HG02885 (cell line): ENCODE results near the gene ARHGEF40.

Experiments used
- ATAC-seq: cut with Tn5 transposase; IDR thresholded peaks from one replicate; pipeline ENCODE4 v1.9.1; 2021; ENCODE audit warnings: mild to moderate bottlenecking; ENCODE audit not compliant: unreplicated experiment, poor library complexity

The ARHGEF40 gene

DNA sequence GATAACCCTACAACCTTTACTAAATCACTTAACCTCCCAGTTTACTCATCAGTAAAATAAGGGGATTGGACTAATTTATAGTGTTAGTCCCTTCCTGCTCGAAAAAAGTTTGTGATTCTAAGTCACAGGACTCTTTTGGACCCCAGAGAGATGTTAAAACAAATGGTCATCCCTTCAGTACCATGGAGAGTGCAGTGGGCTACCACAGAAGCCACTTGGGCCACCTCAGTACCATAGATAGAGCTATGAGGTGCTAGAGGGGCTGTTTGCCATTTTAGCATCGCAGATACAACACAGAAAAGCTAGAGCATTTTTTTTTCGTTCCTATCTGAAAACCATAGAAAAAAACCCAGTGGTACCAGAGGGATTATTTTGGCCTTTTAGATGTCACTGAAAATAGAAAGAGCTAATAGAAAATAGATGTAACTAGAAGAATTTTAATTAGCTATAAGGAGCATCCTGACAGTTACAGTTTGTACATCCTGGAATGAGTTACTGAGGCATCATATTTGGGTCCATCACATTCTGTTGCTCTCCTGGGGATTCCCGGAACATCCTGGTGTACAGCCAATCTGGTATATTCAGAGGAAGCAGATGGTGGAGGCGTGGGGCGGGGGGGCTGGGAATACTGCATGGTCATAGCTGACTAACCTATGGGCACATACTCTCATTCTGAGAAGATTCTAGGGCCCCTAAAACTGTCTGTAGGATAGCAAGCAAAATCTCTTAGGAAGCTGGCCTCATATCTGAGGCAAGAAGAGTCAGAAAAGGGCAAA is 25.5 kb downstream of the ARHGEF40 start:
- no peak for ATAC-seq

DNA sequence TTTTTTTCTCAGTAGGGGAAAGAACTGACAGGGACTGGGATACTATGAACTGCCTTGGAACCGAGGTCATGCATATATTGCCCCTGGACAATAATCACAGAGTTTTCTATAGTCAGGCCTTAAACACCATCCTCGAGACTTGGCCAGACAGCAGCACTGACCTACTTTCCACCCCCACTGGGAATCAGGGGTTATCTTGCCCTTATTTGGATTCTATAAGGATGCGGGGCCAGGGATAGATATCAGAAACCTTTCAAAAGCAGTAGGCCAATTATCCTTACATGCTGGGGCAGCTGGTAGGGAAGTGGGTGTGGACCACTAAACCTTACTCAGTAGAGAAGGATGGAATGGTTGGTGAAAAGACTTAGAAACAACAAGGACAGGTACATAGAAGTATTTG is 26.3 kb downstream of the ARHGEF40 start:
- ATAC-seq, result no peak

GRCh38 chr14:21096978-21097635 is 27.0 kb downstream of the ARHGEF40 start:
- ATAC-seq, result no peak

- ATAC-seq, result no peak
Measured at GRCh38 chr14:21097636-21098075, 27.6 kb downstream of the ARHGEF40 start.

- ATAC-seq, result peak; percentile 33
Measured at GRCh38 chr14:21098076-21098891, 28.2 kb downstream of the ARHGEF40 start, which contains the start of gene ZNF219. TSS of gene ZNF219 (minus strand) at chr14:21098655. CDS start at chr14:21093591, 5,064 bp downstream.

DNA sequence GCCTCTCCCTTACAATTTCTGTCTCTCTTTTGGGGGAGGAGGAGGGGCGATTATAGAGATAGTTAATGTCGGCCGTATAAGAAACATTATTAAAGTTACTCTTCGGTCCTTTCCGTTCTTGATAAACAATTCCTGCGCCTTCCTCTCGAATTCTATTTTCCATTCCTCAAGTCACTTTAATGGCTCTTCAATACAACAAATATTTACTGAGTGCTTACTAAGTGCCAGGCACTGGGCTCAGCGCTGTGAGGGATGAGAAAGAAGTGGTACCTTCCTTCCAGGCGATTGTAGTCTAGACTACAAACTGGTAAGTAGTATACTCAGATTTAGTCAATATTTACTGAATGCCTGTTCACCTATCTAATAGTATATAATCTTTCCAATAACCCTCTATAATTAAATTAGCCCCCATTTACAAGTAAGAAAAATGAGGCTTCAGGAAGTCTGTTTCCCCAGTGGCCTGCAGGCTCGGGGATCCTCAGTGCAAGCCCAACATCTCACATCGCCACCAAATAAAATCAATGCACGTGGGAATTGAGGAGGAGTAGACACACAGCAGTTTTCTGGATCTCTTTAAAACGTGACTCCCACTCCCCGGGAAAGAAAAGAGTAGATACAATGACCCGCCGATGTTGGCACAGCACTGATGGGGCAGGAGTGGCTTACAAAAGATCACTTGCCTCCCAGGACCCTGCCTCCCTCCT is 28.9 kb downstream of the ARHGEF40 start:
- no peak for ATAC-seq

DNA sequence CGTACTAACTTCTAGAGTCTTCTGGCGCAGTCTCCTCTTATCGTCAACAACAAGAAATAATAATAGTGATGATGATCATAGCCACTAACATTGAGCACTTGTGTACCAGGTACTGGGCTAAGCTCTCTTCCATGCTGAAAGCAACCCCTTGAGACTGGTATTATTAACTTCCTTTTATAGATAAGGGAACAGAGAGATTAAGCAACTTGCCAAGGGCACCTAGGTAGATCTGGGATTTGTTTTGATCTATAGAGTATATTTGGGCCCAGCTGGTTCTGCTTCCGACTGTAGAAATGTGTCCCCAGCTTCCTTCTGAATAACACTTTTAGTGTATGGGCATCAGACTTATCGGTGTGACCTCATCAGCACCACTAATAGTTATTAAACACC is 29.5 kb downstream of the ARHGEF40 start:
- ATAC-seq, result no peak

GRCh38 chr14:21100931-21101330 is 30.8 kb downstream of the ARHGEF40 start, which contains the start of gene TMEM253:
TSS of gene TMEM253 (plus strand) at chr14:21101066. CDS start at chr14:21101344, 278 bp downstream.
- no peak for ATAC-seq

GRCh38 chr14:21101802-21102413 is 31.8 kb downstream of the ARHGEF40 start:
- no peak for ATAC-seq

GRCh38 chr14:21102521-21103410 is 32.7 kb downstream of the ARHGEF40 start:
- ATAC-seq, result no peak

- ATAC-seq, result no peak
Measured at GRCh38 chr14:21103411-21103709, 33.3 kb downstream of the ARHGEF40 start.

DNA sequence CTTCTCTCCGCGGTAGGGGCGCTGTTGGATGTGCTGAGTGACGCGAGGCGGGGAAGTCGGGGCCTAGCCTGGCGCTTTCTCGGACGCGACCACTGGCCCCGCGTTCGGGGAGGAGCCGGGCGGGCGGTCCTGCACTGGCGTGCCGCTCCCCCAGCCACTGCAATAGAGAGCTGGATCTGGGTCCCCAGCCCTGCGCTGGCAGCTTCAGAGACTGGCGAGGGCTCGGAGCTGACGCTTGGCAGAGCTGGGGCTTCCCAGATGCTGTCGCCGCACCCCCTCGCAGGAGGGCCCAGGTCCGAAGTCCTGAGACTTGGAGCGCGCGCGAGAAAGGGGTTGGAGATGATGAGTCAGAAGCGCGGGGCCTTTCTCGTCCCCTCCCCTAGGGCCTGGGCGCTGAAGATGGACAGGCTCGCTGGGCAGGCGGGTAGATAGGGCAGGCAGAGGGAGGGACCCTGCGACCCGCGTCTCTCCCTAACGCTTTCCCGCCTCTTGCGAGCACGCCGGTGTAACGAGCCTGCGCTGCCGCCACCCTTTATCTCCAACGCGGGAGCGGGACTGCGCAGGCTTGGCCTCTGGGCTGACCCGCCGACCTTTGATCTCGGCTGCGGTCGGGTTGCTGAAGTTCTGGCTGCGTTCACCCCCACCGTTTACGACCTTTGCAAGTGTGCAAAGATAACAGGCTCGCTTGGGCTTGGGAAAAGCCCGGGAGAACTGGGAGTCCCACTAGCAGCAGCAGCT is 33.8 kb downstream of the ARHGEF40 start:
- ATAC-seq, result peak; percentile 90

GRCh38 chr14:21104448-21105060 is 34.5 kb downstream of the ARHGEF40 start:
- ATAC-seq, result peak; percentile 53

GRCh38 chr14:21105095-21105494 is 35.0 kb downstream of the ARHGEF40 start:
- no peak for ATAC-seq

- ATAC-seq, result no peak
Measured at GRCh38 chr14:21106176-21106497, 36.0 kb downstream of the ARHGEF40 start.

DNA sequence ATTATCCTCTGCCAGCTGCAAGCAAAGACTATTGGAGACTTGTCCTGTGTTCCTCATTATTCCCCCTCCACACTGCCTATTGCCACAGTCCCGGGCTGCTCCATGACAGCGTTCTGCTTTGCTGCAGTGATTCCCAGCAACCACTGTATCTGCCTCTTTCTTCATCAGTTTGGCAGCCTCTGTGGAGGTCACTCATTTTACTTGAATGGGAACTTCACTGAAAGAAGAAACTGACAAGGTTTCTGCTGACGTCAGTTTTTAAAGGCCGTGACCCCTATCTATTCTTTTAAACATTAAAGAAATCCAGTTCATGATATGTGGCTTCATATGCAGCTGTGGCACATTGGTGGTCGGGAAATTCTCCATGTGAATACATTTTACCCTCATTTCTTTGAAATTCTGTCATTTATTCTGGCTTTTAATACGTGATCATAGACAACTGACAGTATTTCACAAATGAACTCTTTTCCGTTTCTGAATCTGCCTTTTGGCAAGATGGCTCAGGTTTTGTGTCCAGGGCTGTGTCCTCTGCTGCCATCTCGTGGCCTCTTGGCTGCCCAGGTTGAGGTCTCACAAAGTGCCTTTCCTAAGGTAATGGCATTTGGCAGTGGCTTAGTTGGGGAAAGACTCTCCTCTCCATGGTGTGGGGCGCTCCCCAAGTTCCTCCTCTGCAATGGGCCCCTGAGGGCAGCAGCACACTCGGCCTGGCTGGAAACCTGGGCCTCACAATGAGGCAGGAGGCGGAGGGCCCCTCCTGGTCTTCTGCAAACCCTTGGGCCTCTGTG is 36.6 kb downstream of the ARHGEF40 start:
- ATAC-seq, result no peak

GRCh38 chr14:21107283-21107800 is 37.2 kb downstream of the ARHGEF40 start:
- ATAC-seq, result no peak
